HepG2 (cell line): Measurements from ENCODE around the gene GRHPR. TPM values are rescaled to one million over a fixed set of nuclear protein-coding genes. Genes with fewer than 3 reads are reported as not detected.

Experiments used
- ATAC-seq: fragments of 200-7000 bp; cut with Tn5 transposase; 3 replicates; pipeline ENCODE4 v1.9.1; 2020; ENCODE audit warnings: mild to moderate bottlenecking, moderate library complexity
- BruUV-seq: library from RNA; stranded (reverse); fragments of 400-500 nt; replicated peaks from 2 replicates; lab custom pipeline; 2021; lab: Mats Ljungman, UMichigan
- CTCF ChIA-PET: fragments of 300-600 bp; formaldehyde crosslinking; extraction: SDS; loops from one replicate; lab custom pipeline; 2021; ENCODE audit warnings: low total read pairs, inconsistent platforms, low intra/inter-chr PET ratio; lab: Yijun Ruan, JAX
- POLR2A ChIA-PET: fragments of 350-600 bp; sonication (Branson Sonifier 250); formaldehyde crosslinking; loops from one replicate; lab custom pipeline; 2020; ENCODE audit warnings: antibody characterized with exemption, inconsistent platforms; lab: Yijun Ruan, JAX
- DNase-seq: peaks from one replicate; pipeline ENCODE4 v3.0.0-alpha.2; 2015; ENCODE audit warnings: low spot score
- FAIRE-seq: peaks from 3 replicates; lab custom pipeline; 2011; peaks lifted over from hg19 to GRCh38; lab: Jason Lieb, UNC
- H2AFZ ChIP-seq: one replicate; pipeline ENCODE4 v1.6.1; 2011; ENCODE audit warnings: low read length, inconsistent platforms
- H3K27ac ChIP-seq: fragments of 300-600 bp; 3 replicates; pipeline ENCODE4 v1.8.0; 2011; ENCODE audit warnings: mixed run types, mild to moderate bottlenecking, mixed read lengths, low read length, inconsistent platforms; ENCODE audit not compliant: insufficient read depth; ENCODE audit errors: extremely low read length
- H3K27me3 ChIP-seq, 2 experiments: fragments of 200-600 bp in 1 of 2; 2 replicates in 1 of 2; 3 replicates in 1 of 2; pipeline versions ENCODE4 v1.6.0 to v1.8.0; 2011; ENCODE audit warnings: low read length in 2 of 2, mild to moderate bottlenecking in 2 of 2, moderate library complexity in 2 of 2, inconsistent platforms in 1 of 2; ENCODE audit not compliant: insufficient read depth in 2 of 2, control insufficient read depth in 1 of 2
- H3K36me3 ChIP-seq, 2 experiments: fragments of 200-600 bp in 1 of 2; replicated peaks in 1 of 2; 2 replicates in 1 of 2; 3 replicates in 1 of 2; pipeline versions ENCODE4 v1.5.1 to v1.8.0; 2011; ENCODE audit warnings: low read length in 2 of 2, inconsistent platforms in 1 of 2; ENCODE audit not compliant: insufficient read depth in 2 of 2, control insufficient read depth in 1 of 2
- H3K4me1 ChIP-seq: 2 replicates; pipeline ENCODE4 v1.5.1; 2012; ENCODE audit warnings: low read length, inconsistent platforms; ENCODE audit not compliant: insufficient read depth
- H3K4me2 ChIP-seq: 2 replicates; pipeline ENCODE4 v1.6.0; 2011; ENCODE audit warnings: low read depth, low read length, inconsistent platforms
- H3K4me3 ChIP-seq, 3 experiments: fragments of 200-600 bp in 1 of 3; sonication (generic), shearing (Covaris generic) in 1 of 3; replicated peaks in 1 of 3; 2 replicates each; pipeline ENCODE4 v1.5.1; 2011 to 2016; ENCODE audit warnings: low read length in 3 of 3, inconsistent platforms in 2 of 3, low read depth in 2 of 3, mild to moderate bottlenecking in 2 of 3, control low read depth in 1 of 3, mixed read lengths in 1 of 3; ENCODE audit not compliant: insufficient read depth in 1 of 3
- H3K79me2 ChIP-seq: one replicate; pipeline ENCODE4 v1.6.1; 2011; ENCODE audit warnings: low read length, inconsistent platforms; ENCODE audit not compliant: insufficient read depth
- H3K9ac ChIP-seq: 2 replicates; pipeline ENCODE4 v1.6.0; 2011; ENCODE audit warnings: mild to moderate bottlenecking, low read depth, low read length, inconsistent platforms; ENCODE audit not compliant: insufficient read depth
- H3K9me3 ChIP-seq: 2 replicates; pipeline ENCODE4 v1.5.1; 2012; ENCODE audit warnings: mild to moderate bottlenecking, low read length
- H4K20me1 ChIP-seq: 2 replicates; pipeline ENCODE4 v1.6.0; 2011; ENCODE audit warnings: inconsistent platforms, mild to moderate bottlenecking, low read length, moderate library complexity; ENCODE audit not compliant: insufficient read depth
- ELF1 ChIP-seq: sonication (generic); formaldehyde crosslinking; IDR thresholded peaks from 2 replicates; pipeline ENCODE4 v1.4.0; 2020; ENCODE audit warnings: missing genetic modification reagents
- MTF1 ChIP-seq: sonication (generic); formaldehyde crosslinking; IDR thresholded peaks from 2 replicates; pipeline ENCODE4 v1.5.0; 2020; ENCODE audit warnings: missing genetic modification reagents
- PATZ1 ChIP-seq: sonication (generic); formaldehyde crosslinking; IDR thresholded peaks from 2 replicates; pipeline ENCODE4 v1.4.0; 2020; ENCODE audit warnings: missing genetic modification reagents
- SAP130 ChIP-seq: IDR thresholded peaks from 2 replicates; pipeline ENCODE4 v1.6.1; 2016; ENCODE audit warnings: low read depth
- TBP ChIP-seq: sonication (generic); formaldehyde crosslinking; IDR thresholded peaks from 2 replicates; pipeline ENCODE4 v1.5.0; 2020; ENCODE audit warnings: missing genetic modification reagents
- ZFP41 ChIP-seq: sonication (generic); formaldehyde crosslinking; IDR thresholded peaks from 2 replicates; pipeline ENCODE4 v1.4.0; 2020; ENCODE audit warnings: mild to moderate bottlenecking, missing genetic modification reagents, borderline replicate concordance
- ZMYM2 ChIP-seq: sonication (generic); formaldehyde crosslinking; IDR thresholded peaks from 2 replicates; pipeline ENCODE4 v1.8.0; 2022; ENCODE audit warnings: mild to moderate bottlenecking, missing genetic modification reagents
- ZNF468 ChIP-seq: sonication (generic); formaldehyde crosslinking; IDR thresholded peaks from 2 replicates; pipeline ENCODE4 v1.8.0; 2022; ENCODE audit warnings: mild to moderate bottlenecking, moderate library complexity, missing genetic modification reagents
- ZNF879 ChIP-seq: sonication (generic); formaldehyde crosslinking; IDR thresholded peaks from 2 replicates; pipeline ENCODE4 v1.8.1; 2023; ENCODE audit warnings: missing genetic modification reagents
- in situ Hi-C: cut with HindIII; loops from 2 replicates; pipeline ENCODE4 v1.10.0; 2017; ENCODE audit warnings: low pct_unique_long_range_greater_than_20kb; ENCODE audit not compliant: extremely low pct_ligation_motif_present
- intact Hi-C: fragments of 100-400 bp; cut with micrococcal nuclease; formaldehyde crosslinking; loops from one replicate; pipeline ENCODE4 v1.10.0; 2022; ENCODE audit not compliant: unreplicated experiment
- polyA plus RNA-seq, 8 experiments: library from polyadenylated mRNA; depleted of rRNA in 3 of 8; stranded (reverse) in 7 of 8; unstranded in 1 of 8; fragments of >200 nt; fragmentation: Illumina TruSeq in 4 of 8; extraction: Trizol in 4 of 8; gene quantifications; 2 replicates each; pipeline versions ENCODE4 v1.2.1 to v1.2.3, GENCODE V29; 2011 to 2016; ENCODE audit warnings: low read depth in 4 of 8, missing spikeins in 1 of 8, mixed read lengths in 1 of 8; ENCODE audit not compliant: insufficient read depth in 1 of 8
- total RNA-seq, 5 experiments: library from RNA; depleted of rRNA; stranded (reverse); fragments of >200 nt; fragmentation: Illumina TruSeq; extraction: Trizol; gene quantifications; 2 replicates each; pipeline ENCODE4 v1.2.3, GENCODE V29; 2016; ENCODE audit warnings: low read depth in 1 of 5
- TF ChIP-seq, protein P1 (sequence below): sonication (generic); formaldehyde crosslinking; IDR thresholded peaks from 2 replicates; pipeline ENCODE4 v1.8.0; 2022; ENCODE audit warnings: mild to moderate bottlenecking, missing genetic modification reagents; ENCODE audit not compliant: insufficient replicate concordance
- TF ChIP-seq, protein P2 (sequence below): fragments of 450-650 bp; IDR thresholded peaks from 2 replicates; pipeline ENCODE4 v1.6.1; 2017; ENCODE audit warnings: mild to moderate bottlenecking
- TF ChIP-seq, protein P3 (sequence below): sonication (generic); formaldehyde crosslinking; IDR thresholded peaks from 2 replicates; pipeline ENCODE4 v1.5.0; 2020; ENCODE audit warnings: mild to moderate bottlenecking, missing genetic modification reagents, borderline replicate concordance

The GRHPR gene
- total and polyA plus RNA-seq, 2 of the 13 experiments (the other 11 are each of a cell fraction or from before 2014, with no cell fraction given) = 113 to 115 TPM

GRCh38 chr9:37447111-37447510 lies 24.6 kb downstream of the GRHPR start:
- FAIRE-seq (no peak), ATAC-seq (no peak), DNase-seq (no peak)
- BruUV-seq = no TSS peak
- in situ Hi-C loops (no loop called here), intact Hi-C loops (no loop called here)
- peaks cover 63% of the 10 kb centered on the region for H3K79me2 ChIP-seq
- H2AFZ ChIP-seq = no peak overlapping the region
- H3K27ac ChIP-seq = no peak overlapping the region
- POLR2A ChIA-PET = interaction anchor here (2.0 kb wide), 1 partner anchor 18 kb away, joined by 5 read pairs; the partner anchor contains the start of gene ZBTB5
- H3K9me3 ChIP-seq = no peaks in the 10 kb centered on the region
- peaks cover 17% of the 10 kb centered on the region for H4K20me1 ChIP-seq
- no peak overlapping the region for H3K9ac ChIP-seq
- TF ChIP-seq PATZ1 (CRISPR knock-in tag) (no peak), SAP130 (CRISPR knock-in tag) (no peak), ZMYM2 (CRISPR knock-in tag) (no peak), ZFP41 (CRISPR knock-in tag) (no peak), ZNF879 (CRISPR knock-in tag) (no peak), ELF1 (CRISPR knock-in tag) (no peak), TBP (CRISPR knock-in tag) (no peak), MTF1 (CRISPR knock-in tag) (no peak), ZNF468 (no peak)
- TF ChIP-seq, protein P1, sequence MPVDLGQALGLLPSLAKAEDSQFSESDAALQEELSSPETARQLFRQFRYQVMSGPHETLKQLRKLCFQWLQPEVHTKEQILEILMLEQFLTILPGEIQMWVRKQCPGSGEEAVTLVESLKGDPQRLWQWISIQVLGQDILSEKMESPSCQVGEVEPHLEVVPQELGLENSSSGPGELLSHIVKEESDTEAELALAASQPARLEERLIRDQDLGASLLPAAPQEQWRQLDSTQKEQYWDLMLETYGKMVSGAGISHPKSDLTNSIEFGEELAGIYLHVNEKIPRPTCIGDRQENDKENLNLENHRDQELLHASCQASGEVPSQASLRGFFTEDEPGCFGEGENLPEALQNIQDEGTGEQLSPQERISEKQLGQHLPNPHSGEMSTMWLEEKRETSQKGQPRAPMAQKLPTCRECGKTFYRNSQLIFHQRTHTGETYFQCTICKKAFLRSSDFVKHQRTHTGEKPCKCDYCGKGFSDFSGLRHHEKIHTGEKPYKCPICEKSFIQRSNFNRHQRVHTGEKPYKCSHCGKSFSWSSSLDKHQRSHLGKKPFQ (CRISPR knock-in tag) = no peak
- TF ChIP-seq, protein P2, sequence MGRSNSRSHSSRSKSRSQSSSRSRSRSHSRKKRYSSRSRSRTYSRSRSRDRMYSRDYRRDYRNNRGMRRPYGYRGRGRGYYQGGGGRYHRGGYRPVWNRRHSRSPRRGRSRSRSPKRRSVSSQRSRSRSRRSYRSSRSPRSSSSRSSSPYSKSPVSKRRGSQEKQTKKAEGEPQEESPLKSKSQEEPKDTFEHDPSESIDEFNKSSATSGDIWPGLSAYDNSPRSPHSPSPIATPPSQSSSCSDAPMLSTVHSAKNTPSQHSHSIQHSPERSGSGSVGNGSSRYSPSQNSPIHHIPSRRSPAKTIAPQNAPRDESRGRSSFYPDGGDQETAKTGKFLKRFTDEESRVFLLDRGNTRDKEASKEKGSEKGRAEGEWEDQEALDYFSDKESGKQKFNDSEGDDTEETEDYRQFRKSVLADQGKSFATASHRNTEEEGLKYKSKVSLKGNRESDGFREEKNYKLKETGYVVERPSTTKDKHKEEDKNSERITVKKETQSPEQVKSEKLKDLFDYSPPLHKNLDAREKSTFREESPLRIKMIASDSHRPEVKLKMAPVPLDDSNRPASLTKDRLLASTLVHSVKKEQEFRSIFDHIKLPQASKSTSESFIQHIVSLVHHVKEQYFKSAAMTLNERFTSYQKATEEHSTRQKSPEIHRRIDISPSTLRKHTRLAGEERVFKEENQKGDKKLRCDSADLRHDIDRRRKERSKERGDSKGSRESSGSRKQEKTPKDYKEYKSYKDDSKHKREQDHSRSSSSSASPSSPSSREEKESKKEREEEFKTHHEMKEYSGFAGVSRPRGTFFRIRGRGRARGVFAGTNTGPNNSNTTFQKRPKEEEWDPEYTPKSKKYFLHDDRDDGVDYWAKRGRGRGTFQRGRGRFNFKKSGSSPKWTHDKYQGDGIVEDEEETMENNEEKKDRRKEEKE = no peak
- TF ChIP-seq, protein P3, sequence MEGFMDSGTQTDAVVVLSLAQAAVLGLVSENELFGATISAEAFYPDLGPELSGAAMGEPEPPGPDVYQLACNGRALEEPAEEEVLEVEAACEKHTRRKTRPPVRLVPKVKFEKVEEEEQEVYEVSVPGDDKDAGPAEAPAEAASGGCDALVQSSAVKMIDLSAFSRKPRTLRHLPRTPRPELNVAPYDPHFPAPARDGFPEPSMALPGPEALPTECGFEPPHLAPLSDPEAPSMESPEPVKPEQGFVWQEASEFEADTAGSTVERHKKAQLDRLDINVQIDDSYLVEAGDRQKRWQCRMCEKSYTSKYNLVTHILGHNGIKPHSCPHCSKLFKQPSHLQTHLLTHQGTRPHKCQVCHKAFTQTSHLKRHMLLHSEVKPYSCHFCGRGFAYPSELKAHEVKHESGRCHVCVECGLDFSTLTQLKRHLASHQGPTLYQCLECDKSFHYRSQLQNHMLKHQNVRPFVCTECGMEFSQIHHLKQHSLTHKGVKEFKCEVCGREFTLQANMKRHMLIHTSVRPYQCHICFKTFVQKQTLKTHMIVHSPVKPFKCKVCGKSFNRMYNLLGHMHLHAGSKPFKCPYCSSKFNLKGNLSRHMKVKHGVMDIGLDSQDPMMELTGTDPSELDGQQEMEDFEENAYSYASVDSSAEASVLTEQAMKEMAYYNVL (CRISPR knock-in tag) = no peak
- H3K4me3 ChIP-seq = no peak overlapping the region
- CTCF ChIA-PET = no interaction called here
- H3K27me3 ChIP-seq = no peaks in the 10 kb centered on the region
- H3K4me2 ChIP-seq = no peak overlapping the region
- peaks cover 39% of the 10 kb centered on the region for H3K4me1 ChIP-seq
- peaks cover 2 to 17% of the 10 kb centered on the region in 2 experiments; a peak in 4 of 5 replicates for H3K36me3 ChIP-seq
